GF-D8 (cell line): ENCODE results near the gene ACTN4.
"Not testable (repeated sequence)": the region's sequence is repeated elsewhere in the genome, so short reads cannot be mapped to it uniquely, and the experiment has no call there.

Source experiments
- DNase-seq: peaks from one replicate; lab custom pipeline; 2025; lab: John Stamatoyannopoulos, UW

ACTN4 gene

GRCh38 chr19:38647368-38647965 is at the start of gene ACTN4:
ACTN4 (plus strand) TSS chr19:38647649; CDS start chr19:38647746, 97 bp downstream.
- peak; percentile 86 for DNase-seq

- DNase-seq: no peak
Observed at GRCh38 chr19:38599722-38600121, 47.7 kb upstream of the ACTN4 start.

GRCh38 chr19:38602856-38603255 is 44.6 kb upstream of the ACTN4 start:
- DNase-seq: not testable (repeated sequence)

GRCh38 chr19:38606131-38606530 is 41.3 kb upstream of the ACTN4 start:
- DNase-seq: no peak

- DNase-seq: no peak
Observed at GRCh38 chr19:38614289-38614688, 33.2 kb upstream of the ACTN4 start.

GRCh38 chr19:38615007-38615581 is 32.4 kb upstream of the ACTN4 start:
- DNase-seq: no peak

- DNase-seq: no peak
Observed at GRCh38 chr19:38616265-38616664, 31.2 kb upstream of the ACTN4 start.

GRCh38 chr19:38617283-38617763 is 30.1 kb upstream of the ACTN4 start:
- DNase-seq: no peak

- DNase-seq: peak; percentile 49
Observed at GRCh38 chr19:38617764-38618589, 29.5 kb upstream of the ACTN4 start, which contains the start of gene MAP4K1. MAP4K1 (minus strand) TSS chr19:38617953; CDS start chr19:38617895, 58 bp downstream.

- peak; percentile 96 for DNase-seq
Observed at GRCh38 chr19:38618590-38619360, 28.7 kb upstream of the ACTN4 start, which contains the start of gene EIF3K. EIF3K (plus strand) TSS chr19:38619188; CDS start chr19:38619269, 81 bp downstream.

- no peak for DNase-seq
Observed at GRCh38 chr19:38619361-38620174, 27.9 kb upstream of the ACTN4 start.

GRCh38 chr19:38624822-38625221 is 22.6 kb upstream of the ACTN4 start:
- DNase-seq: no peak

GRCh38 chr19:38626401-38626800 is 21.0 kb upstream of the ACTN4 start:
- no peak for DNase-seq

GRCh38 chr19:38629568-38629967 is 17.9 kb upstream of the ACTN4 start:
- no peak for DNase-seq

GRCh38 chr19:38631301-38631700 is 16.1 kb upstream of the ACTN4 start:
- DNase-seq: not testable (repeated sequence)

- not testable (repeated sequence) for DNase-seq
Observed at GRCh38 chr19:38631811-38632475, 15.5 kb upstream of the ACTN4 start.

GRCh38 chr19:38632476-38633213 is 14.8 kb upstream of the ACTN4 start:
- no peak for DNase-seq

- no peak for DNase-seq
Observed at GRCh38 chr19:38634757-38635482, 12.5 kb upstream of the ACTN4 start.
